GM21717 (cell line): ENCODE results near the gene EPHA8.

Experiments used
- ATAC-seq: cut with Tn5 transposase; IDR thresholded peaks from one replicate; pipeline ENCODE4 v1.9.1; 2021; ENCODE audit warnings: mild to moderate bottlenecking, moderate library complexity; ENCODE audit not compliant: unreplicated experiment

EPHA8 gene

DNA sequence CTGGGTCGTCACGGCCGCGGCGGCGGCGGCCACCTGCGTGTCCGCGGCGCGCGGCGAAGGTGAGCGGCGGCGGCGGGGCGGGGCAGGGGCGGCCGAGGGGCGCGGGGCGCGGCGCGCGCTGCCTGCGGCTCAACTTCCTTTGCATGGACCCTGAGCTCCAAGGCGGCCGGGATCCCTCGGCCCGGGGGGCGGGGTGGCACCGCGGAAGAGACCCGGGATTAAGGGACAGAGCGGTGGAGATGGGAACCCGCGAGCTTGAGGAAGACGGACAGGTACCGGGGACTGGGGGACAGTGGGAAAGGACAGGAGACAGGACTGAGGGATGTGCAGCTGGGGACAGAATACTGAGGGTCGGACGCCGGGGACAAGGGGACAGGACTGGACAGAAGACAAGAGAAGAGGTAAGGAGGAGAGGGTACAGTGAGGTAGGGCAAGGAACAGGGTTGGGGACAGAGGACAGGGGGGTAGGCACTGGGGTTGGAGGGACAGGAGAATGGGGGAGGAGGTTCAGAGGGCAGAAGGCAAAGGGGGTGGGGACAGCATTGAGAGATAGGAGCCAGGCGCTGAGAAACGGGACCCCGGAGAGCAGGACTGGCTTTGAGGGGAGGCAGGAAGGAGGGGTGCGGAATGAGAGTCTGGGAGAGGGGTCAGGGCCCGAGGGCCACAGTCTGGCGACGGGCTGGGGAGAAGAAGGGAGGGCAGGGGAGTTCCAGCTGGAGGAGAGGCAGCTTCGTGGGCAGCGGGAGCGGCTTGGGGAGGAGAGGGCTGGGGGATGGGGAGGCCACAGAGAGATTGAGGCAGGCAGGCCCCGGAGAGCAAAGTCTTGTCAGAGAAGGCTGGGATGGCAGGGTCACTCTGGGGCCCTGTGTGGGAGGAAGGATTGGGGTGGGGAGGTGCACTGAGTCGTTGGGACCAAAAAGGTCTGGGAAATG, 648 bp downstream of the EPHA8 start:
- no peak for ATAC-seq

GRCh38 chr1:22566161-22566560, 2.9 kb downstream of the EPHA8 start:
- ATAC-seq, result no peak

DNA sequence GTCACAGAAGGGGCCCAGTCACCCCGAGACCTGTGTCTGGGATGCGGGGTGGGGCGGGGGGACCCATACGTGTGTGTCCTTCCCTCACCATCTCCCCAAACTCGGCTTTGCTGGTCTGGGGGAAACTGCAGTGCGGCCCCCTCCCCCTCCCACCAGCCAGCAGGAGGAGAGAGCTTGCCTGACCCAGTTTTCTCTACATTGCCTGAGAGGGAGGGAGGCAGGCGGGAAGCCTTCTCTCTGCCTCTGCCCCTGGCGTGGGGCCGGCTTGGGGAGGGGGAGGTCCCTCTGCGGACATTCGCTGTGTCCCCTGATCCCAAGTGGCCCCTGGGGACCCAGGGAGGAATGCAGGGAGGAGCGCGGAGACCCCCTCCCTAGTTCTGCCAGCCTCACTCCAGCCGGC, 3.9 kb downstream of the EPHA8 start:
- ATAC-seq, result no peak

DNA sequence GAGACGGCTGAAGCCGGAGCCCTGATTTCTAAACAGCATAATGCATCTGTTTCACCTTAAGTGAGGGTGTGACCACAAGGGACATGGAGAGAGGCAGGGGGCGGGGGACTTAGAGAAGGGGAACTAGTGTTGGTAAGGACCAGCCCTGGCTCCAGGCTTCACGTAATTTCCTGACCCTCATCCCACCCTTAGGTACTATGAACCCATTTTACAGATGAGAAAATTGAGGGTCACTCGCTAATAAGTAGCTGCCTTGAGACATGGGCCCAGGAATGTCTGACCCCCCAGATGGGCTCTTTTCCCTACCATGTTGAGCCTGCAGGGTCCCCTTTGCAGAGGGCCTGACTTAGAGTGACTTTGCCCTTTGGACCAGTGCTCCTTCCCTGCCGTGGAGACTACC, 4.7 kb downstream of the EPHA8 start:
- ATAC-seq, result no peak

DNA sequence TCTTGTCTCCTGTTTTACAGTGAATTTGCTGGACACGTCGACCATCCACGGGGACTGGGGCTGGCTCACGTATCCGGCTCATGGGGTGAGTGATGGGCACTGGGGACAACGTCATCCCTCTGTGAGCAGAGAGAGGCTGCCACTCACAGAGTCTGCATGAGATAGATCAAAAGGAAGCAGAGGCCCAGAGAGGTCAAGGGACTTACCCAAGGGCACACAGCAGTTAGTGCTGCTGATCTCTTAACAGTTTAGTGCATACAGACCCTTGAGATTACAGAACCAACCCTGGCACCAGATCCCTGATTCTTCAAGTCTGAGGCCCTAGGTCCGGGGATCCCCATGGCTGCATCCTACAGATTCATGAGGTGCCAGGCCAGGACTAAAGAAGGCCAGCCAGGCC, 6.0 kb downstream of the EPHA8 start:
- no peak for ATAC-seq

GRCh38 chr1:22570140-22570909, 7.0 kb downstream of the EPHA8 start:
- no peak for ATAC-seq

- ATAC-seq, result no peak
These were observed 9.5 kb downstream of the EPHA8 start for GRCh38 chr1:22572818-22573217.

- no peak for ATAC-seq
These were observed 9.9 kb downstream of the EPHA8 start for GRCh38 chr1:22573237-22573636.

- no peak for ATAC-seq
These were observed 12.4 kb downstream of the EPHA8 start for GRCh38 chr1:22575532-22576149.

- no peak for ATAC-seq
These were observed 12.9 kb downstream of the EPHA8 start for GRCh38 chr1:22576150-22576544.

DNA sequence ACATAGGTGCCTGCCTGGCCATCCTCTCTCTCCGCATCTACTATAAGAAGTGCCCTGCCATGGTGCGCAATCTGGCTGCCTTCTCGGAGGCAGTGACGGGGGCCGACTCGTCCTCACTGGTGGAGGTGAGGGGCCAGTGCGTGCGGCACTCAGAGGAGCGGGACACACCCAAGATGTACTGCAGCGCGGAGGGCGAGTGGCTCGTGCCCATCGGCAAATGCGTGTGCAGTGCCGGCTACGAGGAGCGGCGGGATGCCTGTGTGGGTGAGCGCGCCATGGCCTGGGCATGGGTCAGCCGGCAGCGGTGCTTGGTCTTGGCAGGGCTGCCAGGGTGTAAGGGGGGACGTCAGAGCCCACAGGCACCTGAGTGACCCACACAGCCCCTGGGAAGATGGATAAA, 13.3 kb downstream of the EPHA8 start:
- no peak for ATAC-seq

DNA sequence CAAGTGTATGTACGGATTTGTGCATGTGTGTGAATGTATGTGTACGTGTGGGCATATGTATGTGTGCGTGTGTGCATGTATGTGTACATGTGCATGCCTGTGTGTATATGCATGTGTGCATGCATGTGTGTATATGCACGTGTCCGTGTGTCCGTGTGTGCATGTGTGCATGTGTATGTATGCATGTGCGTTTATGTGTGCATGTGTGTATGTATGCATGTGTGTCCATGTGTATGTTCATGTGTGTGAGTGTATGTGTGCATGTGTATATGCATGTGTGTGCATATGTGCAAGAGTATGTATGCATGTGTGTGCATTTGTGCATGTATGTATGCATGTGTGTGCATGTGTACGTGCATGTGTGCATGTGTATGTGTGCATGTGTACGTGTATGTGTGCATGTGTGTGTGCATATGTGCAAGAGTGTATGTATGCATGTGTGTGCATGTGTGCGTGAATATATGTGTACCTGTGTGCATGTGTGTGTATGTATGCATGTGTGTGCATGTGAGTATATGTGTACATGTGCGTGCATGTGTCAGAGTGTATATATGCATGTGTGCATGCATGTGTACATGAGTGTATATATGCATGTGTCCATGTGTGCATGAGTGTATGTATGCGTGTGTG, 15.6 kb downstream of the EPHA8 start:
- no peak for ATAC-seq

DNA sequence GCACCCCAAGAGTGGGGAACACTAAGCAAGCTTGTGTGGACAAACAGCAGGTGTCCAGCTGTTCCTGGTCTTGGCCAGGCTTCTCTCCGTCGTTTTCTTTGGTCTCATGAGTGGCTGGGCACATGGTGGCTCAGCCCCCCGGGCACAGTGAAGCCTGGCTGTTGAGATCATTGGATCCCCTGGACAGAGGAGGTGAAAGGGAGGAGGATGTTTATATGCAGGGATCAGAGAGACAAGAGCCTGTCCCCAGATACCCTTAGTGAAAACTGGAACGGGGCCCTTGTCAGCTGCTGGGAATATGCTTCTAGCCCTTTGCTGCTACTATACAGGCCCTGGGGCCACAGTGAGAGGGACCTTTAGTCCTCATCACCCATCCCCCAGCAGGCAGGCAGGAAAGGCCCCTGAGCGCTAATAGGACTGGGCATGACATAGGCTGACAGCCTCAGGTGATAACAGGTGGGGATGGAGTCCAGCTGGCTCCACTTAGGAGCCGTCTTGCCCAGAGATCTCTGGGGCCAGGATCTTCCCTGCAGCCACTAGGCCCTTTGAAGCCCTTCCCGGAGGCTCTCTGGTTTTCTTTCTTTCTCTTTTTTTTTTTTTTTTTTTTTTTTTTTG, 16.4 kb downstream of the EPHA8 start:
- ATAC-seq, result no peak

DNA sequence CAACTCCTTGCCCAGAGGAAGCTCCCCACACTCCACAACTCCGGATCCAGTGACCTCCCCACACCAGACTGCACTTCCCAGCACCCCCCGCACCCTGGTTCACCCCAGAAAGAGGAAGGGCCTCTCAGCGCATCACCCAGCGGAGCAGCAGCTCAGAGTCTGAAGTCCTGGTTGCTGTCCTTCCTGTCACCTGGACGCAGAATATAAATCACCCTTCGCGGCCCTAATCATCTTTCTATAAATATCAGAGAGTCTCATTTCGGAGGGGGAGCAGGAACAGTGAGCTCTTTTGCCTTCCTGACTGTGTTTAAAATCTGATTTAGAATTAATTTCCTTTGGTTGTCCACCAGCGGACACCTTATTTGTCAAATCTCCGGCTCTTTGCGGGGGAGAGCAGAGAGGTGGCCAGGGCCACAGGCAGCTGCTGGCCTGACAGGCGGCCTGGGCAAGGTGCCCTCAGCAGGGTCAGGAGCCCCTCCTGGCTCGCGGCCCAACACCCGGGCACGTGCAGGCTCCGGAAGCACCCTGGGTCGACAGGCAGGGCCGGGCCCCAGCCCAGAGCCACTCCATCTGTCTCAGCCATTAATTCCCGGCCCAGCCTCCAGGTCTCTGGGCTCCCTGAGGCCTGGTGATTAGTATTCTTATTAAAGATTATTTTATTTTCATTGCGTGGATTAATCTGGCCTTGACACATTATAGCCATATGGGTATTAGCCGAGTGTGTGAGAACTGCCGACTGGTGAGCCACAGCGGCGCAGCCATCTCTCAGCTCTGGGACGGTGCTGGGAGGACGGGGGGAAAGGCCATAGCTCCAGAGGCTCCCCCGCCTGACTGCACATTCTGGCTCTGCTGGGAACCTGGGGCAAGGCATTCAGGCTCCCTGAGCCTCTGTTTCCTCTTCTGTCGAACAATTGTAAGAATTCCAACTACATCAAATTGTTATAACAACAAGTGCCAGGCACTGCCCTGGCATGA, 19.7 kb downstream of the EPHA8 start:
- ATAC-seq, result no peak

DNA sequence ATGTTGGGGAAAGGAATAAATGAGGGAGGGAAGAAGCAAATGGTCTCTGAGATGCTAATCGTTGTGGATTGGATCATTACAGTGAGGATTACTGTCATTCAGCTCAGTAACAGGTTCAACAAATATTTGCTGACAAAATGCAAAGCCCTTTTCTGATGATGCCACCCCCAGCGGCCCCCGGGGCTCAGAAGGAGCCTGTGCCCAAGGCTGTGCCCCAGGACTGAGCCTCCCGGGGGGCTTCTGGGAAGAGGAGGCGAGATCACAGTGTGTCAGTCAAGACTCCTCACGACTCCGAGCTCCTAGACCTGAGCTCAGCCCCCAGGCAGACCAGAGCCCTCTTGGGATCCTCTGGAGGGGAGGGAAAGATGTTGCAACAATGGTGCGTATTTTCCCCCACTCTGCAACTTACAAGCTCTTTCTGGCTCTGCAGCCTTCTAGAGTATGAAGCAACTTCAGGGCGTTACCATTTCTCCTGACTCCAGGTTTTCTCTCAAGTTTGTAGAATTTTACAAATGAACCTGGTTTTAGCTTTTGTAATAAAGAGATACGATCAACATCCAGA, 20.8 kb downstream of the EPHA8 start:
- ATAC-seq, result no peak

DNA sequence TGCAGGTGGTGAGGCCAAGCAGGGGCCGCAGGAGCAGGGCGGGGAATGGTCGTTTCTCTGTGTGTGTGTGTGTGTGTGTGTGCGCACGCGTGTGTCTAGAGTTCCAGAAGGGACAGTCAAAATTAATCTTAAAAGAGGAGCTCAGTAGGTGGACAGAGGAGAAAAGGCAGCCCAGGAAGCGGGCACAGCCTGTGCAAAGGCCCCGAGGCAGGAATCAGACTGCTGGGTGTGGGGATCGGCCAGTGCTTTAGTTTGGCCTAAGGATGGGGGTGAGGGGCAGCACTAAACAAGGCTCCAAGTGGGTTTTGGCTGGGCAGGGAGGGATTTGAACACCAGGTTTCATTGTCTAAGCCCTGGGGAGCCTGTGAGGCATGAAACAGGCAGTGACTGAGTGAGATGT, 21.7 kb downstream of the EPHA8 start:
- no peak for ATAC-seq

- ATAC-seq, result no peak
These were observed 22.2 kb downstream of the EPHA8 start for GRCh38 chr1:22585471-22585870.

DNA sequence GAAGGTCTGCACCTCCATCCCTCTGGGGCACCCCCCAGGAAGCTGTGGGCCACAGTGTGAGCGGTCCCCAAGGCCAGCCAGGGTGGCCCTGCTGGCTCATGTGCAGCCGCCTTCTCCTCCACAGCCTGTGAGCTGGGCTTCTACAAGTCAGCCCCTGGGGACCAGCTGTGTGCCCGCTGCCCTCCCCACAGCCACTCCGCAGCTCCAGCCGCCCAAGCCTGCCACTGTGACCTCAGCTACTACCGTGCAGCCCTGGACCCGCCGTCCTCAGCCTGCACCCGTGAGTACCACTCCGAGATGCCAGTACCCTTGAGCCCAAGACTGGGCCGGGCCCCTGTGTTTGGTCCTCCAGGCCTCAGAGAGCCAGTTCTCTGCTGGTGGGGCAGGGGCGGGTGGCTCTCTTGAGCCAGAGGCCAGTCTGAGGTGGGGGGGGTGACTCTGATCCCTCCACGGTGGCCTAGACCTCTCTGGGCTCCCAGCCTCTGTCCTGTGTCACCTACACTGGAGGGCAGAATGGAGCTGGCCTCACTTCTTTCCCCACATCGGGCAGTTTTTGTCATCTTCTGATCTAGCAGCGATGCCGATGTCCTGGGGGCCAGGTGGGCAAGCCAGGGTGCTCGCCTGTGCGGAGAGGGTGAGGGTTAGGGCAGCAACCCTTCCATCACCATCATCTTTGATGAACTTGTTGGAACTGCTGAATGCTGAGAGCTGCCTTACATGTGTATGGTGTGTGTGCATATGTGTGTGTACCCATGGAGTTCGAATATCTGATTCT, 23.3 kb downstream of the EPHA8 start:
- no peak for ATAC-seq

GRCh38 chr1:22587247-22587646, 24.0 kb downstream of the EPHA8 start:
- ATAC-seq, result no peak
